ENCODE measurements around the gene CSNK1G1.

Gene CSNK1G1

DNA sequence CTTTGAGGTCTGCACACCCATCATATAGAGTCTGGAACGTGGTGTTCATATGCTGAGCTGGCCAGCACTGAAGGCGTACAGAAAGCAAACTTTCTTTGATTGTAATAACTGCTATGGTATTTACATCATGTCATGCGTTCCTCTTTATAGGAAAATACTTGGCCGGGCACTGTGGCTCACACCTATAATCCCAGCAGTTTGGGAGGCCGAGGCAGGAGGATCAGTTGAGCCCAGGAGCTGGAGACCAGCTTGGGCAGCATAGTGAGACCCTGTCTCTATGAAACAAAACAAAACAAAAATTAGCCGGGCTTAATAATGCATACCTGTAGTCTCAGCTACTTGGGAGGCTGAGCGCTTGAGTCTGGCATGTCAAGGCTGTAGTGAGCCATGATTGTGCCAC lies 207.8 kb downstream of the CSNK1G1 start:
- TF ChIP-seq CTCF (IDR thresholded peaks at IDR 0.05; ENCODE audit: insufficient read depth, low read length, poor library complexity, severe bottlenecking), result no peak
- Histone ChIP-seq H3K27me3 (replicated peaks; ENCODE audit: control insufficient read depth, insufficient read depth, low read length) (no peaks in the 10 kb centered on the region), H3K36me3 (ENCODE audit: control insufficient read depth, insufficient read depth, low read length) (no peaks in the 10 kb centered on the region; the same call in 1 of the 2 replicates), H3K4me3 (replicated peaks; ENCODE audit: low read depth, low read length) (no peak overlapping the region)
- DNase-seq (ENCODE audit: extremely low read depth, insufficient read length), result no peak

DNA sequence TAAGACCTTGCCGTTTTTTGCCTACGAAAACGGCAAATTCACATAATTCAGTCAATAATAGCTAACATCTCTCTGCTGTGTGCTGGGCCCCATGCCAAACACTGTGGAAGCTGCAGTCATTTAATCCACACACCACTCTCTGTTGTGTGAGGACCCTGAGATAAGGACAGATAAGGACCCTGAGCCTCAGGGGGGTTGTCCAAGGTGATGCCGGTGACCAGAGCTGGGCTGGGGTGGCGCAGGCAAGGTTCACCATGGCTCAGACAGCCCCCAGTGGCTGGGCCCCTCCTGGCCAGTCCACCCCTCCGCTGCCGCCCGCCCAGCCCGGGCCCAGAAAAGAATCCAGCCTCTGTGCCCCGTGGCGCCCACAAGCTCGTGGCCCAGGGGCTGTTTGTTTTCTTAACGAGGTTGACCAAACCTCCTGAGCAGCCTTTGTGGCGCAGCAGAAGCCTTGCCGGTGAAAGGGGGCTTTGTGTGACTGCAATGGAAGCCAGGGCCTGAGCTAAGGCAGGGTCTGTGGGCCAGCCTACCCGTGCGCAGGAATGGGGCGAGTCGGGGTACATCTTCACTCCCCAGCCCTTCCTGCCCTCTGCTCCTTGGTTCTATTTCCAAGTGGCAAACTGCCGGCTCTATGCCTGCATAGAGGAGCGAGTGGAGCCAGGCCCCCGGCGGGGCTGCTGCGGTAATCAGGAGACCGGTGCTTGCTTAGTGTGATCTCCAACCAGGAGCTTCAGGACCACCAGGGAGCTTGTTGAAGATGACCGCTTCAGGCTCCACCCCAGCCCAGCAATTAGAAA lies 208.9 kb downstream of the CSNK1G1 start:
- no peak for DNase-seq (ENCODE audit: extremely low read depth, insufficient read length)
- no peak for TF ChIP-seq CTCF (IDR thresholded peaks at IDR 0.05; ENCODE audit: insufficient read depth, low read length, poor library complexity, severe bottlenecking)
- Histone ChIP-seq H3K4me3 (replicated peaks; ENCODE audit: low read depth, low read length) (no peak overlapping the region), H3K27me3 (replicated peaks; ENCODE audit: control insufficient read depth, insufficient read depth, low read length) (no peaks in the 10 kb centered on the region), H3K36me3 (ENCODE audit: control insufficient read depth, insufficient read depth, low read length) (no peaks in the 10 kb centered on the region; the same call in 1 of the 2 replicates)

GRCh38 chr15:64146520-64146884 lies 209.5 kb downstream of the CSNK1G1 start:
- DNase-seq (ENCODE audit: extremely low read depth, insufficient read length), result no peak
- no peak for TF ChIP-seq CTCF (IDR thresholded peaks at IDR 0.05; ENCODE audit: insufficient read depth, low read length, poor library complexity, severe bottlenecking)
- Histone ChIP-seq H3K36me3 (ENCODE audit: control insufficient read depth, insufficient read depth, low read length) (peaks cover under 1% of the 10 kb centered on the region), H3K4me3 (replicated peaks; ENCODE audit: low read depth, low read length) (no peak overlapping the region), H3K27me3 (replicated peaks; ENCODE audit: control insufficient read depth, insufficient read depth, low read length) (no peaks in the 10 kb centered on the region)

DNA sequence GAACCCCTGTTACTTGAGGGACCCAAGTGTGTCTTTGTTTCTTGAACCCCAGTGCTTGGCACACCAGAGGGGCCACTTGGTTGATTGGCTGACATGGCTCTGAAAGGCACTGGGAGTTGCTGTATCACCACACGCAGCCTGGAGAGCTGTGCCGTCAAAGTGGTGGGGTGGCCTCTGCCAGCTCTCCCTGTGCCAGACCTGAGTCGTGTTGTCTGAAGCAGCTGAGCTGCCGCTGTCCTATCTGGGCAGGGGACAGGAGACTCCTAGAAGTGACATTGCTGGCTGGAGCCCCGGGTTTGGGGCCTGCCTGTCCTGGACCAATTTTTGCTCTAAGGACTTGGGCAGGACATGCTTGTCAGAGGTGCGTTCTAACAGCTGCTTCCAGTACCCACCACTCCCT lies 209.9 kb downstream of the CSNK1G1 start:
- H3K4me3 ChIP-seq (replicated peaks; ENCODE audit: low read depth, low read length), result no peak overlapping the region
- no peak for DNase-seq (ENCODE audit: extremely low read depth, insufficient read length)
- no peak for TF ChIP-seq CTCF (IDR thresholded peaks at IDR 0.05; ENCODE audit: insufficient read depth, low read length, poor library complexity, severe bottlenecking)
- H3K36me3 ChIP-seq (ENCODE audit: control insufficient read depth, insufficient read depth, low read length), result peaks cover 3% of the 10 kb centered on the region
- no peaks in the 10 kb centered on the region for H3K27me3 ChIP-seq (replicated peaks; ENCODE audit: control insufficient read depth, insufficient read depth, low read length)

GRCh38 chr15:64144565-64145281 lies 211.2 kb downstream of the CSNK1G1 start:
- H3K4me3 ChIP-seq (replicated peaks; ENCODE audit: low read depth, low read length), result no peak overlapping the region
- TF ChIP-seq CTCF (IDR thresholded peaks at IDR 0.05; ENCODE audit: insufficient read depth, low read length, poor library complexity, severe bottlenecking), result no peak
- peak; percentile 77 for DNase-seq (ENCODE audit: extremely low read depth, insufficient read length)
- no peaks in the 10 kb centered on the region for H3K27me3 ChIP-seq (replicated peaks; ENCODE audit: control insufficient read depth, insufficient read depth, low read length)
- H3K36me3 ChIP-seq (ENCODE audit: control insufficient read depth, insufficient read depth, low read length), result peaks cover 3% of the 10 kb centered on the region

Data from GM06990 (cell line).